Measurements from ENCODE around the gene SEC23B. TPM values are rescaled to one million over a fixed set of nuclear protein-coding genes. Genes with fewer than 3 reads are reported as not detected.

Gene SEC23B
- total and polyA plus RNA-seq, 10 of the 15 experiments (the other 5 are each of a cell fraction or from before 2014, with no cell fraction given), result 49.1 to 121 (median 75.6) TPM

DNA sequence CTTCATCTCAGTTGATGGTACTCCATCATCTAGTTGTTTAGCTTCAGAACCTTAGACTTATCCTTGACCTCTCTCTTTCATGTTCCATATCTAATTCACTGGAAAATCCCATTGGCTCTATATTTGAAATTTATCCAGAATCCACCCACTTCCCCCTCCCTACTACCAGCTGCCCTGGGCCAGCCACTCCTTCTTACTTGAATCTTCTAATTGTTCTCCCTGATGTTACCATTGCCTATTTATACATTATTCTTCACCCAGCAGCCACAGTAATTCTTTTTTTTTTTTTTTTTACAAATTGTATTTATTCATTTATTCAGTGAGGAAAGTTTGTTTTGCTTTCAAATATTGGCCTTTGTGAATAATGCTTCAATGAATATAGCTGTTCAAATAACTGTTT is 8.2 kb downstream of the SEC23B start:
- no peaks in the 10 kb centered on the region for H3K4me1 ChIP-seq (ENCODE audit: control insufficient read depth, insufficient read depth, low read length)
- no peaks in the 10 kb centered on the region for H3K27me3 ChIP-seq (replicated peaks in 1 of 2; ENCODE audit: control insufficient read depth in 2 of 2, insufficient read depth in 2 of 2, low read length in 1 of 2)
- CTCF ChIA-PET, result interaction anchor here (0.6 kb wide), 1 partner anchor 147 kb away, joined by 4 read pairs; no protein-coding TSS in a partner anchor
- in situ Hi-C loops (cut with MboI) (loop anchor here (25.0 kb wide), 1 partner anchor 1496 kb away; the partner anchor contains the start of gene NAA20), intact Hi-C loops (cut with micrococcal nuclease; ENCODE audit: unreplicated experiment) (no loop called here)
- no peak overlapping the region for H3K4me2 ChIP-seq (ENCODE audit: control insufficient read depth, insufficient read depth)
- no peak overlapping the region for H3K4me3 ChIP-seq
- no peak overlapping the region for H3K9ac ChIP-seq (ENCODE audit: control insufficient read depth, insufficient read depth, low read length)
- DNase-seq (ENCODE audit: low read depth, low spot score), result no peak
- H2AFZ ChIP-seq (ENCODE audit: control insufficient read depth, low read depth, low read length), result no peak overlapping the region
- H3K9me3 ChIP-seq (replicated peaks; ENCODE audit: control insufficient read depth, insufficient read depth, low read length), result no peaks in the 10 kb centered on the region
- H3K36me3 ChIP-seq (ENCODE audit: control insufficient read depth in 2 of 2, insufficient read depth in 2 of 2, low read length in 1 of 2), result peaks cover 3 to 29% of the 10 kb centered on the region in 2 experiments
- ATAC-seq, result no peak
- SMC1A ChIA-PET (ENCODE audit: uncharacterized antibody, unreplicated experiment), result no interaction called here
- POLR2A ChIA-PET, result interaction anchor here (0.7 to 0.9 kb wide), 3 partner anchors 9 to 118 kb away, joined by 3 to 7 read pairs (median 3); partner anchors contain the start of gene SEC23B
- FAIRE-seq, result no peak
- no peaks in the 10 kb centered on the region for H3K79me2 ChIP-seq (ENCODE audit: control insufficient read depth, insufficient read depth, low read length)
- BruUV-seq (replicated peaks), result no TSS peak
- RAD21 ChIA-PET (ENCODE audit: unreplicated experiment), result no interaction called here
- TF ChIP-seq DPF2 (IDR thresholded peaks at IDR 0.05), result no peak
- no peak for TF ChIP-seq EP300 (IDR thresholded peaks at IDR 0.05; ENCODE audit: borderline replicate concordance in 1 of 2, control insufficient read depth in 1 of 2, low read depth in 2 of 2, low read length in 2 of 2)
- TF ChIP-seq MTA3 (IDR thresholded peaks at IDR 0.05; ENCODE audit: borderline replicate concordance, low read length), result no peak
- TF ChIP-seq CUX1 (IDR thresholded peaks at IDR 0.05; ENCODE audit: insufficient replicate concordance, low read depth, low read length), result no peak
- TF ChIP-seq SREBF1 (IDR thresholded peaks at IDR 0.05; ENCODE audit: low read length), result no peak
- TF ChIP-seq, protein P1, sequence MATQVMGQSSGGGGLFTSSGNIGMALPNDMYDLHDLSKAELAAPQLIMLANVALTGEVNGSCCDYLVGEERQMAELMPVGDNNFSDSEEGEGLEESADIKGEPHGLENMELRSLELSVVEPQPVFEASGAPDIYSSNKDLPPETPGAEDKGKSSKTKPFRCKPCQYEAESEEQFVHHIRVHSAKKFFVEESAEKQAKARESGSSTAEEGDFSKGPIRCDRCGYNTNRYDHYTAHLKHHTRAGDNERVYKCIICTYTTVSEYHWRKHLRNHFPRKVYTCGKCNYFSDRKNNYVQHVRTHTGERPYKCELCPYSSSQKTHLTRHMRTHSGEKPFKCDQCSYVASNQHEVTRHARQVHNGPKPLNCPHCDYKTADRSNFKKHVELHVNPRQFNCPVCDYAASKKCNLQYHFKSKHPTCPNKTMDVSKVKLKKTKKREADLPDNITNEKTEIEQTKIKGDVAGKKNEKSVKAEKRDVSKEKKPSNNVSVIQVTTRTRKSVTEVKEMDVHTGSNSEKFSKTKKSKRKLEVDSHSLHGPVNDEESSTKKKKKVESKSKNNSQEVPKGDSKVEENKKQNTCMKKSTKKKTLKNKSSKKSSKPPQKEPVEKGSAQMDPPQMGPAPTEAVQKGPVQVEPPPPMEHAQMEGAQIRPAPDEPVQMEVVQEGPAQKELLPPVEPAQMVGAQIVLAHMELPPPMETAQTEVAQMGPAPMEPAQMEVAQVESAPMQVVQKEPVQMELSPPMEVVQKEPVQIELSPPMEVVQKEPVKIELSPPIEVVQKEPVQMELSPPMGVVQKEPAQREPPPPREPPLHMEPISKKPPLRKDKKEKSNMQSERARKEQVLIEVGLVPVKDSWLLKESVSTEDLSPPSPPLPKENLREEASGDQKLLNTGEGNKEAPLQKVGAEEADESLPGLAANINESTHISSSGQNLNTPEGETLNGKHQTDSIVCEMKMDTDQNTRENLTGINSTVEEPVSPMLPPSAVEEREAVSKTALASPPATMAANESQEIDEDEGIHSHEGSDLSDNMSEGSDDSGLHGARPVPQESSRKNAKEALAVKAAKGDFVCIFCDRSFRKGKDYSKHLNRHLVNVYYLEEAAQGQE (IDR thresholded peaks at IDR 0.05; ENCODE audit: low read depth, low read length), result no peak
- no peak for TF ChIP-seq SMC3 (IDR thresholded peaks at IDR 0.05; ENCODE audit: borderline replicate concordance, low read length)
- no peak for TF ChIP-seq ELK1 (IDR thresholded peaks at IDR 0.05; ENCODE audit: low read depth, low read length)
- TF ChIP-seq SP1 (IDR thresholded peaks at IDR 0.05; ENCODE audit: low read depth, low read length), result no peak
- no peak for TF ChIP-seq ETV6 (conservative IDR thresholded peaks at IDR 0.05 in 1 of 2, IDR thresholded peaks at IDR 0.05 in 1 of 2; ENCODE audit: borderline replicate concordance in 1 of 2, low read depth in 1 of 2)
- TF ChIP-seq ZZZ3 (IDR thresholded peaks at IDR 0.05; ENCODE audit: control insufficient read depth, insufficient read length, low read depth), result no peak
- no peak overlapping the region for H3K27ac ChIP-seq (ENCODE audit: control insufficient read depth, insufficient read depth)
- no peaks in the 10 kb centered on the region for H4K20me1 ChIP-seq (ENCODE audit: control insufficient read depth, insufficient read depth)
